Testis (tissue), 3 donors: ENCODE data around the gene DISC1. TPM values are rescaled to one million over a fixed set of nuclear protein-coding genes. Genes with fewer than 3 reads are reported as not detected.

ENCODE experiments used
- DNase-seq: peaks from one replicate; pipeline ENCODE4 v3.0.0-alpha.2; 2019
- H3K27ac ChIP-seq, 2 donors: fragments of 200-600 bp; sonication (generic); one replicate each; pipeline ENCODE4 v1.5.1; 2019
- H3K27me3 ChIP-seq: fragments of 200-600 bp; sonication (generic); one replicate; pipeline ENCODE4 v1.5.1; 2019
- H3K36me3 ChIP-seq: fragments of 200-600 bp; sonication (generic); one replicate; pipeline ENCODE4 v1.5.1; 2017; ENCODE audit warnings: low read depth; ENCODE audit errors: missing control alignments
- H3K4me1 ChIP-seq: fragments of 200-600 bp; sonication (generic); one replicate; pipeline ENCODE4 v1.5.1; 2019
- H3K4me3 ChIP-seq, 2 donors: fragments of 200-600 bp; sonication (generic); one replicate each; pipeline ENCODE4 v1.5.1; 2017 to 2019
- H3K9me3 ChIP-seq: fragments of 200-600 bp; sonication (generic); one replicate; pipeline ENCODE4 v1.5.1; 2017
- POLR2A ChIP-seq: fragments of 450-650 bp; IDR thresholded peaks from one replicate; pipeline ENCODE4 v1.6.1; 2017; ENCODE audit warnings: antibody characterized with exemption, mild to moderate bottlenecking, moderate library complexity
- WGBS, 2 donors: methylation state at CpG; one replicate each; pipeline ENCODE4 v1.1.5; 2018; 5-methylcytosine and 5-hydroxymethylcytosine counted together
- intact Hi-C: fragments of 100-400 bp; cut with DNase I; formaldehyde crosslinking; loops from one replicate; pipeline ENCODE4 v1.15.1; 2023; ENCODE audit warnings: low total_unique reads
- polyA plus RNA-seq: library from polyadenylated mRNA; stranded (reverse); fragments of 350-450 nt; fragmentation: Illumina TruSeq; extraction: RNeasy Lipid Tissue Mini Kit (QIAGEN cat#74804); gene quantifications from one replicate; pipeline ENCODE4 v1.2.3, GENCODE V29; 2014; ENCODE audit warnings: low read depth, low replicate concordance; ENCODE audit not compliant: insufficient read depth
- total RNA-seq, 2 donors: library from RNA; depleted of rRNA; stranded (reverse); fragments of >200 nt; gene quantifications; one replicate each; pipeline ENCODE4 v1.2.3, GENCODE V29; 2016
- TF ChIP-seq, protein P1 (sequence below), 3 experiments: fragments of 450-650 bp in 2 of 3; fragments of 200-600 bp in 1 of 3; sonication (generic) in 1 of 3; IDR thresholded peaks; one replicate each; pipeline ENCODE4 v1.5.1; 2016 to 2019; ENCODE audit warnings: antibody characterized with exemption in 3 of 3, mild to moderate bottlenecking in 2 of 3, moderate library complexity in 1 of 3

The DISC1 gene
- total and polyA plus RNA-seq, 3 donors from 2014 or later: 1.8 to 6.8 (median 5.7) TPM

DNA sequence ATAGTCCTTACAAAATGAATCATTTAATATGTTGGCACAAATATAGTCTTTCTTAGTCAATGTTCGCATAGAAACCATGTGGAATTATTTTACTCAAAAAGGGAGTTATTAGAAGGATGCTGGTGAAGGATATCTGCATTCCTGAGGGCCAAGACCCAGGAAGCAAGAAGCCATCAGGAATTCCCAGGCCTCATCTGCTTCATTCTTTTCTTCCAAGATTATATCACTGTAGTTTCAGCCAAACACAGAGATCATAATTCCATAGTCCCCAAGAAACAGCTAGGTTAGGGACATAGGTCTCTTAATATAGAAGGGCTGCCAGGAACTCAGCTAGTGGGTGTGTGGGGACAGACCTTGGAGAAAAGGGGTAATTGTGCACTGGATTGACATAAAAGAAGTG, 28.6 kb upstream of the DISC1 start:
- H3K4me1 ChIP-seq: no peaks in the 10 kb centered on the region
- DNase-seq: no peak
- no peaks in the 10 kb centered on the region for H3K9me3 ChIP-seq
- no peak overlapping the region for H3K4me3 ChIP-seq
- 78 to 90% methylated on average over 1 of the region's 1 CpG for WGBS, 2 donors
- intact Hi-C loops: loop anchor here (10.0 kb wide), 1 partner anchor 253 kb away; no protein-coding TSS in a partner anchor
- H3K27ac ChIP-seq: no peak overlapping the region
- TF ChIP-seq, protein P1, sequence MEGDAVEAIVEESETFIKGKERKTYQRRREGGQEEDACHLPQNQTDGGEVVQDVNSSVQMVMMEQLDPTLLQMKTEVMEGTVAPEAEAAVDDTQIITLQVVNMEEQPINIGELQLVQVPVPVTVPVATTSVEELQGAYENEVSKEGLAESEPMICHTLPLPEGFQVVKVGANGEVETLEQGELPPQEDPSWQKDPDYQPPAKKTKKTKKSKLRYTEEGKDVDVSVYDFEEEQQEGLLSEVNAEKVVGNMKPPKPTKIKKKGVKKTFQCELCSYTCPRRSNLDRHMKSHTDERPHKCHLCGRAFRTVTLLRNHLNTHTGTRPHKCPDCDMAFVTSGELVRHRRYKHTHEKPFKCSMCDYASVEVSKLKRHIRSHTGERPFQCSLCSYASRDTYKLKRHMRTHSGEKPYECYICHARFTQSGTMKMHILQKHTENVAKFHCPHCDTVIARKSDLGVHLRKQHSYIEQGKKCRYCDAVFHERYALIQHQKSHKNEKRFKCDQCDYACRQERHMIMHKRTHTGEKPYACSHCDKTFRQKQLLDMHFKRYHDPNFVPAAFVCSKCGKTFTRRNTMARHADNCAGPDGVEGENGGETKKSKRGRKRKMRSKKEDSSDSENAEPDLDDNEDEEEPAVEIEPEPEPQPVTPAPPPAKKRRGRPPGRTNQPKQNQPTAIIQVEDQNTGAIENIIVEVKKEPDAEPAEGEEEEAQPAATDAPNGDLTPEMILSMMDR (IDR thresholded peaks at IDR 0.05): no peak
- TF ChIP-seq POLR2A: no peak
- H3K36me3 ChIP-seq: no peaks in the 10 kb centered on the region
- no peaks in the 10 kb centered on the region for H3K27me3 ChIP-seq

DNA sequence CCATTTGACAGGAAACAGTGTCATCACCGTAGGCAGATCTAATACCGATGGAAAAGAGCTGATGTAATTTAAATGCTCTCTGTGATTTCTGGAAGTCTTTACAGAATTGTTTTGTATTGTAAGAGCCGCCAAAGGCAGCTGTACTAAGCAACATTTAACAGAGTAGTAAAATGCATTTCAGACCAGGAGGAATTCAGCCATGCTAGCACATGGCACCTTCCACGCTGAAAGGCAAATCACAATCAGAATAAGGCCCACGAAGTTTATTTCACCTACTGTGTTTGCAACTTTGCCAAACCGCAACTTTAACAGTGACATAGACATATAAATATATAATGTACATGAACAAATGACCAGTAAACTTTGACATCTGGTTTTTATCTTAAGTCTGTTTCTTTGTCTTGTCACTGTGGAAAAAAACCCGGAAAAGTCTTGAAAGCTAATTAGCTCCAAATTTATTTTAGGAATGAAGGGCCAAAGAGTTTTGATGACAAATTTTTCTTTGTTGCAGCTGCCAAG, 26.1 kb upstream of the DISC1 start:
- H3K36me3 ChIP-seq: no peaks in the 10 kb centered on the region
- no peak overlapping the region for H3K27ac ChIP-seq
- TF ChIP-seq, protein P1 (IDR thresholded peaks at IDR 0.05): no peak
- no peak for TF ChIP-seq POLR2A
- DNase-seq: no peak
- H3K9me3 ChIP-seq: no peaks in the 10 kb centered on the region
- no peak overlapping the region for H3K4me3 ChIP-seq
- no peaks in the 10 kb centered on the region for H3K4me1 ChIP-seq
- intact Hi-C loops: no loop called here
- H3K27me3 ChIP-seq: no peaks in the 10 kb centered on the region
- 35 to 50% methylated on average over 7 of the region's 7 CpGs for whole genome bisulfite sequencing, 2 donors

DNA sequence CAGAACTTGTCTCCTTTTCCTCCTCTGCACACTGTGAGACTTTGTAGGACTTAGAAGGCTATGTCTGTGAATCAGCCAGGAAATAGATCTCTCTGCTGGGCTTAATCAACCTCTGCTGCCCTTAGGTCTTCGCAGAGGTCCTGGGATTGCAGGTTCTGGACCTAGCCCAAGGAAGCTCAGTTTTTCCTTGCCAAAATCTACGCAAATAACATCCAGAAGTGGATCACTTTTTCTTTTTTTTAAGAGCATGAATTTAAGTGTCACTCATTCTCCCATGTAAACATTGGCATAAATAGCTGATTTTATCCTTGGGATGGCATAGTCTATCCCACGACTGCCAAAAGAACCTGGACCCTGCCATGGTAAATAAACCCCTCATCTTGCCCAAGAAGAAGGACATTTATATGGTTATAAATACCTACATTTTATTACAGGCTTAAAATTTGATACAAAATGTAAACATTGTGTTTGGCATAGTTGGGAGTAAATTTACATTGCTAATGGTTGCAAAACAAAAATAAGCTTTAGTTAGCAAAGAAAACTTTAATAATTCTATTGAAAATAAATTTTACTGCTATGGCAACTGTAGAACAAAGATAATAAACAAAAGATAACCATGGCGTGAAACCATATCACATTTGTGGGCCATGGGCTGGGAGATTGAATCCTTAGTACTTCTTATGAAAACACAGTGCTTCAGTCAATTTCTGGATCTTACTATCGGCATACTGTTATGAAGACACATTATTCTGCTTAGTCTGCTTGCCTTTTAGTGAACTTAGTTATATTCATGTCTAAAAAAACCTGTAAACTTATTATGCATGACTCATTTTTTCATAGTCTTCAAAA, 24.5 kb upstream of the DISC1 start:
- H3K36me3 ChIP-seq: no peaks in the 10 kb centered on the region
- intact Hi-C loops: no loop called here
- DNase-seq: no peak
- H3K27ac ChIP-seq: no peak overlapping the region
- H3K4me1 ChIP-seq: no peaks in the 10 kb centered on the region
- 48 to 68% methylated on average over 5 of the region's 5 CpGs for WGBS, 2 donors
- TF ChIP-seq POLR2A: no peak
- TF ChIP-seq, protein P1 (IDR thresholded peaks at IDR 0.05): no peak
- H3K27me3 ChIP-seq: no peaks in the 10 kb centered on the region
- no peaks in the 10 kb centered on the region for H3K9me3 ChIP-seq
- no peak overlapping the region for H3K4me3 ChIP-seq

DNA sequence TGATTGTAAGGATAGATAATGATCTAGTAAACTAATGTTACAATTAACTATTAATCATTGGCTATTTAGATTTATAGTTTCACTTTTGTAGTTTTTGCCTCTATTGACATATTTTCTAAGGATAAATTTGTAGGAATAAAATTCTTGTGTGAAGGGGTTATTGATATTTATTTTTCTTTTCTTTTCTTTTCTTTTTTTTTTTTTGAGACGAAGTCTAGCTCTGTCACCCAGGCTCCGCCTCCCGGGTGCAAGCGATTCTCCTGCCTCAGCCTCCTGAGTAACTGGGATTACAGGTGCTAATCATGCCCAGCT, 24.0 kb upstream of the DISC1 start:
- no peak for TF ChIP-seq POLR2A
- TF ChIP-seq, protein P1 (IDR thresholded peaks at IDR 0.05): no peak
- WGBS, 2 donors: 72 to 73% methylated on average over 4 of the region's 4 CpGs
- Histone ChIP-seq H3K4me1 (no peaks in the 10 kb centered on the region), H3K27ac (no peak overlapping the region), H3K27me3 (no peaks in the 10 kb centered on the region), H3K36me3 (no peaks in the 10 kb centered on the region), H3K9me3 (no peaks in the 10 kb centered on the region), H3K4me3 (no peak overlapping the region)
- intact Hi-C loops: no loop called here
- no peak for DNase-seq
